HG02973 (cell line): ENCODE data around the gene TFCP2L1.
"Not testable (repeated sequence)": the region's sequence is repeated elsewhere in the genome, so short reads cannot be mapped to it uniquely, and the experiment has no call there.

Source experiments
- ATAC-seq: cut with Tn5 transposase; IDR thresholded peaks from one replicate; pipeline ENCODE4 v1.9.1; 2021; ENCODE audit warnings: moderate library complexity; ENCODE audit not compliant: unreplicated experiment

TFCP2L1 gene

GRCh38 chr2:121227381-121228144 lies 57.4 kb downstream of the TFCP2L1 start:
- not testable (repeated sequence) for ATAC-seq

GRCh38 chr2:121225681-121226080 lies 59.3 kb downstream of the TFCP2L1 start:
- ATAC-seq: not testable (repeated sequence)

- no peak for ATAC-seq
These were observed 64.0 kb downstream of the TFCP2L1 start for GRCh38 chr2:121220995-121221394.

GRCh38 chr2:121219866-121220265 lies 65.1 kb downstream of the TFCP2L1 start:
- ATAC-seq: no peak

GRCh38 chr2:121218386-121218938 lies 66.5 kb downstream of the TFCP2L1 start:
- no peak for ATAC-seq

- ATAC-seq: no peak
These were observed 67.4 kb downstream of the TFCP2L1 start for GRCh38 chr2:121217627-121218026.

GRCh38 chr2:121214296-121214695 lies 70.7 kb downstream of the TFCP2L1 start:
- no peak for ATAC-seq

- no peak for ATAC-seq
These were observed 71.6 kb downstream of the TFCP2L1 start for GRCh38 chr2:121213386-121213785.

- ATAC-seq: no peak
These were observed 72.2 kb downstream of the TFCP2L1 start for GRCh38 chr2:121212661-121213325.

GRCh38 chr2:121211689-121212151 lies 73.3 kb downstream of the TFCP2L1 start:
- ATAC-seq: no peak

GRCh38 chr2:121211251-121211650 lies 73.8 kb downstream of the TFCP2L1 start:
- ATAC-seq: no peak

- ATAC-seq: no peak
These were observed 74.3 kb downstream of the TFCP2L1 start for GRCh38 chr2:121210691-121211090.

GRCh38 chr2:121209014-121209610 lies 75.9 kb downstream of the TFCP2L1 start:
- no peak for ATAC-seq

GRCh38 chr2:121207494-121207893 lies 77.5 kb downstream of the TFCP2L1 start:
- ATAC-seq: no peak

GRCh38 chr2:121205321-121205942 lies 79.6 kb downstream of the TFCP2L1 start:
- ATAC-seq: no peak

GRCh38 chr2:121203591-121204249 lies 81.3 kb downstream of the TFCP2L1 start:
- no peak for ATAC-seq

- no peak for ATAC-seq
These were observed 82.3 kb downstream of the TFCP2L1 start for GRCh38 chr2:121202541-121203310.

- no peak for ATAC-seq
These were observed 83.2 kb downstream of the TFCP2L1 start for GRCh38 chr2:121201796-121202195.

GRCh38 chr2:121200419-121201315 lies 84.3 kb downstream of the TFCP2L1 start:
- ATAC-seq: no peak
